SH-SY5Y (cell line): Measurements from ENCODE around the gene CCDC97.

Experiments
- GATA2 ChIP-seq: IDR thresholded peaks from 2 replicates; pipeline ENCODE4 v1.6.1; 2011; ENCODE audit warnings: mild to moderate bottlenecking, low read depth, low read length
- GATA3 ChIP-seq: IDR thresholded peaks from 2 replicates; pipeline ENCODE4 v1.6.1; 2011; ENCODE audit warnings: low read depth, mild to moderate bottlenecking, low read length, moderate library complexity

Gene CCDC97

GRCh38 chr19:41288673-41289530 lies 21.1 kb upstream of the CCDC97 start:
- TF ChIP-seq GATA3 = no peak
- TF ChIP-seq GATA2 = no peak

GRCh38 chr19:41294393-41294792 lies 15.6 kb upstream of the CCDC97 start:
- TF ChIP-seq GATA3 = no peak
- no peak for TF ChIP-seq GATA2

- TF ChIP-seq GATA2 = no peak
- no peak for TF ChIP-seq GATA3
Measured at GRCh38 chr19:41295499-41295898, 14.5 kb upstream of the CCDC97 start.

GRCh38 chr19:41296433-41296871 lies 13.5 kb upstream of the CCDC97 start:
- TF ChIP-seq GATA3 = no peak
- no peak for TF ChIP-seq GATA2

- TF ChIP-seq GATA2 (no peak), GATA3 (no peak)
Measured at GRCh38 chr19:41297628-41298347, 12.2 kb upstream of the CCDC97 start.

- TF ChIP-seq GATA3 (no peak), GATA2 (no peak)
Measured at GRCh38 chr19:41298348-41298964, 11.5 kb upstream of the CCDC97 start.

GRCh38 chr19:41299046-41299754 lies 10.8 kb upstream of the CCDC97 start:
- TF ChIP-seq GATA2 = no peak
- TF ChIP-seq GATA3 = no peak

GRCh38 chr19:41299755-41300089 lies 10.2 kb upstream of the CCDC97 start:
- TF ChIP-seq GATA3 = no peak
- no peak for TF ChIP-seq GATA2

GRCh38 chr19:41300555-41300954 lies 9.4 kb upstream of the CCDC97 start:
- TF ChIP-seq GATA3 (no peak), GATA2 (no peak)

- TF ChIP-seq GATA3 = no peak
- TF ChIP-seq GATA2 = no peak
Measured at GRCh38 chr19:41302624-41303351, 7.2 kb upstream of the CCDC97 start.

- TF ChIP-seq GATA2 = no peak
- TF ChIP-seq GATA3 = no peak
Measured at GRCh38 chr19:41303954-41304353, 6.0 kb upstream of the CCDC97 start.

GRCh38 chr19:41304706-41305483 lies 5.1 kb upstream of the CCDC97 start:
- TF ChIP-seq GATA3 (no peak), GATA2 (no peak)

GRCh38 chr19:41305927-41306793 lies 3.8 kb upstream of the CCDC97 start:
- TF ChIP-seq GATA2 = no peak
- no peak for TF ChIP-seq GATA3
